Measurements from ENCODE around the gene ADCY6.
"Not testable (repeated sequence)": the region's sequence is repeated elsewhere in the genome, so short reads cannot be mapped to it uniquely, and the experiment has no call there.

The ADCY6 gene

DNA sequence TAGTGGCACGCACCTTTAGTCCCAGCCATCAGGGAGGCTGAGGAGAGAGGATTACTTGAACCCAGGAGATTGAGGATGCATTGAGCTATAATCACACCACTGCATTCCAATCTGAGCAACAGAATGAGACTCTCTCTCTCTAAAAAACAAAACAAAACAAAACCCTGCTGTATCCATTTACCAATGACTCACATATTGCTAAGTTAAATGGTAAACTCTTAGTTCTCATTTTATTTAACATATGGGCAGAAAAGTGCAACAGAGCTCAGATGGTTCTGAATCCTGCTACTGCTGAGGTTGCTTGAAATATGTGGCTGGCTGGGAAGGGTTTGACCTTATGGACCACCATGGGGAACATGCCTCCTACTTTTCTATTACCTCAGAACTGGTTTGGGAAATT, 38.7 kb downstream of the ADCY6 start:
- DNase-seq: no peak

DNA sequence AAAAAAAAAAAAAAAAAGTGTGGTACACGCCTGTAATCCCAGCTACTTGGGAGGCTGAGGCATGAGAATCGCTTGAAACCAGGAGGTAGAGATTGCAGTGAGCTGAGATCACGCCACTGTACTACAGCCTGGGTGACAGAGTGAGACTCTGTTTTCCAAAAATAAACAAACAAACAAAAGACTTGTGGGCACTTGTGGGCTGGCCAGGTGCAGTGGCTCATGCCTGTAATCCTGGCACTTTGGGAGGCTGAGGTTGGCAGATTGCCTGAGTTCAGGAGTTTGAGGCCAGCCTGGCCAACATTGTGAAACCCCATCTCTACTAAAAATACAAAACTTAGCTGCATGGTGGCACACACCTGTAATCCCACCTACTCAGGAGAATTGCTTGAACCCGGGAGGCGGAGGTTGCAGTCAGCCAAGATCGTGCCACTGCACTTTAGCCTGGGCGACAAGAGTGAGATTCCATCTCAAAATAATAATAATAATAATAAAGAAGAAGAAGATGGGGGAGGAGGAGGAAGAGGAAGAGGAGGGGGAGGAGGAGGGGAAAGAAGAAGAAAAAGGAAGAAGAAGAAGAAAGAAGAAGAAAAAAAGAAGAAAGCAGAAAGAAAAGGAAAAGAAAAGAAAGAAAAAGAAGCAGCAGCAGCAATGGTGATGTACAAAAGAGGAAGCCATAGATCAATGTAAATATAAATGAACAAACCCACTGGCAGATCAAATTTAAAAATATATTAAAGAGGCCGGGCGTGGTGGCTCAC, 44.5 kb downstream of the ADCY6 start:
- no peak for DNase-seq

DNA sequence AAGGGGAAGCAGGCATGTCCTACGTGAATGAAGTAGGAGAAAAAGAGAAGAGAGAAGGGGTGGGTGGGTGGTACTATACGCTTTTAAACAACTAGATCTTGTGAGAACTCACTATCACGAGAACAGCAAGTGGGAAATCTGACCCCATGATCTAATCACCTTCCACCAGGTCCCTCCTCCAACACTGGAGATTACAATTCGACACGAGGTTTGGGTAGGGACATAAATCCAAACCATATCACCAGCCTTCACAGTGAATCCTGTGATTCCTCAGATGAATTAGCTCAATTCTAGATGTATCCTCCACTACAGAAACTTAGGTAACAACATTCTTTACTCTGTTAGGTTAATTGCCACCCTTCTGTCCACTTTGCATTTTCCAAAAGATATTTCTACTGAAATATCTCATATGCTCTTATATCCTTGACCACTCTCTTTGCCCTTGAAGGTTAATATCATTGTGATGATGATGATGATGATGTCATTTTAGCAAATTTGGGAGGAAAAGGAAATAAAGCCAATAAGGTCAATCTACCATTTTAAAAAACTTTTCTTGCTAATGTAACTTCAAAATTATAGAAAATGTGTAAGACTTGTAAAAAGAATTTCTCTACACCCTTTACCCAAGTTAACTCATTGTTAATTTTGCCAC, 49.1 kb downstream of the ADCY6 start:
- DNase-seq: no peak

DNA sequence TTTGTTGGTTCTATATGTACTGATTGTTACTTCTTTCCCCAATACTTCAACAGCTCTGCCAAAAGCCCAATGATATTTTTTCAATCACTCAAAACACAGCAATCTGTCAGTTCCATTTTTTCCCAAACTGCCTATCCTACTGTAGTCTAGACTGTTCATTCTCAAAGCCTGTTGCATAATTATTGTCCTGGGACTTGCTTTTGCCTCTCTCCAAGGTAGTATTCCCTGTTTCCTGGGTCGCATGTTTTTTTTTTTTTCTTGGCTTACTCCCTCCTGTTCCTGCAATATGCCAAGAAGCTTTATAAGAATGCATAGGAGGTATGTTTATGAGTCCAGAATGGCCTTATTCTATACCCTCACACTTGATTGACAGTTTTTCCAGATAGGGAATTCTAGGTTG, 52.4 kb downstream of the ADCY6 start:
- DNase-seq: no peak

DNA sequence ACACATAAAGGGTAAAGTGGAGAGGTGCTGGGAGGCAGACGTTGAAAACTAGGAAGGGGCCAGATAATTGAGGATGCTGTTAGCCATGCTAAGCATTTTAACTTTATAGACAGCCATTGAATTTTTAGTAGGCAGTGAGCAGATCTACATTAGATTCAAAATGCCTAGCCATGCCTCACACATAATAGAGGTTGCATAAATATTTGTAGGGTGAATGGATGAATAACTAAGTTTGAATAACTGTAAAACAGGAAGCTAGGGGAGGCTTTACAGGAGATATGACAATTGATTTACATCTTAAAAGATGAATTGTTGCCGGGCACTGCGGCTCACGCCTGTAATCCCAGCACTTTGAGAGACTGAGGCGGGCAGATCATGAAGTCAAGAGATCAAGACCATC, 60.1 kb downstream of the ADCY6 start:
- DNase-seq: no peak

DNA sequence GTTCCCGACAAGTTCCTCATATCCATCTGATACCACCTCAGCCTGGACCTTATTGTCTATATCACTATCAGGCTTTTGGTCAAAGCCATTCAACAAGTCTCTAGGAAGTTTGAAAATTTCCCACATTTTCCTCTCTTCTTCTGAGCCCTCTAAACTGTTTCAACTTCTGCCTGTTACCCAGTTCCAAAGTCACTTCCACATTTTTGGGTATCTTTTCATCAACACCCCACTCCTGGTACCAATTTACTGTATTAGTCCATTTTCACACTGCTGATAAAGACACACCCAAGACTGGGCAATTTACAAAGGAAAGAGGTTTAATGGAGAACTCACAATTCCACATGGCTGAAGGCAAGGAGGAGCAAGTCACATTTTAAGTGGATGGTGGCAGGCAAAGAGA, 68.2 kb downstream of the ADCY6 start:
- DNase-seq: not testable (repeated sequence)

DNA sequence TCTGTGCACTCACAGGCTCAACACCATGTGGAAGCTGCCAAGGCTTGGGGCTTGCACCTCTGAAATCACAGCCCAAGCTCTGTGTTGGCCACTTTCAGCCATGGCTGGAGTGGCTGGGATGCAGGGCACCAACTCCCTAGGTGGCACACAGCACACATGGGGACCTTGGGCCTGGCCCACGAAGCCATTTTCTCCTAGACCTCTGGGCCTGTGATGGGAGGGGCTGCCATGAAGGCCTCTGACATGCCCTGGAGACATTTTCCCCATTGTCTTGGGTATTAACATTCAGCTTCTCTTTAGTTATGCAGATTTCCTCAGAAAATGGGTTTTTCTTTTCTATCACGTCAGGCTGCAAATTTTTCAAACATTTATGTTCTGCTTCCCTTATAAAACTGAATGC, 68.7 kb downstream of the ADCY6 start:
- DNase-seq: not testable (repeated sequence)

DNA sequence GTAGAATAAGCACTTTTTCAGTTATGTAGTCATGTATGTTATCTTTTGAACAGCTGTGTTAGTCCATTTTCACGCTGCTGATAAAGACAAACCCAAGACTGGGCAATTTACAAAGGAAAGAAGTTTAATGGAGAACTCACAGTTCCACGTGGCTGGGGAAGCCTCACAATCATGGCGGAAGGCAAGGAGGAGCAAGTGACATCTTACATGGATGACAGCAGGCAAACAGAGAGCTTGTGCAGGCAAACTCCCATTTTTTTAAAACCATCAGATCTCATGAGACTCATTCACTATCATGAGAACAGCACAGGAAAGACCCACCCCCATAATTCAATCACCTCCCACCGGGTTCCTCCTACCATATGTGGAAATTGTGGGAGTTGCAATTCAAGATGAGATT, 69.9 kb downstream of the ADCY6 start:
- not testable (repeated sequence) for DNase-seq

DNA sequence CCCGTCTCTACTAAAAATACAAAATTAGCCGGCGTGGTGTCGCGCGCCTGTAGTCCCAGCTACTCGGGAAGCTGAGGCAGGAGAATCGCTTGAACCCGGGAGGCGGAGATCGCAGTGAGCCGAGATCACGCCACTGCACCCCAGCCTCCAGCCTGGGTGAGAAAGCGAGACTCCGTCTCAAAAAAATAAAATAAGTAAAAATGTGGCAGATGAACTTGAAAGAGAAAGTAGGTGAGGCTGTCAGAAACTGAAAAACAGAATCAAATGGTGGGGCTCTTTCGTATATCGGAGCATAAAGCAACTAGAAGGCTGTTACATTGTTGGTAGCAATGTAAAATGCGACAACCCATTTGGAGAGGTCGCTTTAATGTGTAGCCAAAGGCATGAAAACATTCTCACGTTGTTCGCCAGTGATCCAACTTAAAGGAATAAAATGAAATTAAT, 71.6 kb downstream of the ADCY6 start:
- DNase-seq: no peak

DNA sequence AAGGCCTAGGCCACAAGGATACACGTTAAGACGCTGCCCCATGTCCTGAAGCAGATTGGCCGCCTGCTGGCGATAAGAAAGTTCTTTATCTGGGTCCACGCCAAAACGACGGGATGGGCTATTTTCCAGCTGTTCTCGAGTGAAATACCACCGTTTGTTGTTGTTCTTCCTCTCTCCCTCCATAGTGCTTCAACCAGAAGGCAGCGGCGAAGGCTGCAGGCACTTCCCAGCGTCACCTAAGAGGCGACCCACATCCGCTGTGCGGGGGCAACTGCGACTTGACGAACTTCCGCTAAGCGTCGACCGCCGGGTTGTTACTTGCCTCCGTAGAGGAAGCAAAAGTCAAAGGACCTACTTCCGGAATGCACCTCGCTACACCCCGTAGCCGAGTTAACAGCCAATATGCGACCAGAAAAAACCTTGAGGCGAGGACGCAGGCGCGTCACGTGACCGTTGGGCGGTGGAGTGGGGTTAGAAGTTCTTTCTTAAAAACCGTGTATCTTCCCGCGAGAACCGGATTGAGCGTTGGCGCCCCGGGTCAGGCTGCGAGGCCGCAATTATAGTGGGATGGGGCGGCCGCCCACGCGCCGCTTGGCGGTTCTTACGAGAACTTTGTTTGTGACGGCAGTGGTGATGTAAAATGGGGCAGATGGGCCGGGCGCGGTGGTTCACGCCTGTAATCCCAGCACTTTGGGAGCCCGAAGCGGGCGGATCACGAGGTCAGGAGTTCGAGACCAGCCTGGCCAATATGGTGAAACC, 72.2 kb downstream of the ADCY6 start, which contains the start of gene CCNT1:
CCNT1 (minus strand) TSS at position 215 of the 759 bp plus-strand sequence; CDS start at position 183, 32 bp downstream.
- peak; percentile 99 for DNase-seq
